Heart left ventricle (tissue), 16 donors: Measurements from ENCODE around the gene FAM167B. TPM values are rescaled to one million over a fixed set of nuclear protein-coding genes. Genes with fewer than 3 reads are reported as not detected.

Experiments used
- ATAC-seq, 4 donors: fragments of 200-7000 bp; cut with Tn5 transposase; one replicate each; pipeline ENCODE4 v1.9.1; 2020 to 2022; ENCODE audit warnings: moderate library complexity in 4 of 4, mild to moderate bottlenecking in 3 of 4, moderate number of reproducible peaks in 1 of 4
- DNase-seq, 5 donors: peaks; one replicate each; pipeline ENCODE4 v3.0.0-alpha.2; 2020
- H3K27ac ChIP-seq, 12 donors: fragments of 200-600 bp; sonication (generic) in 4 of 12; one replicate each; pipeline versions ENCODE4 v1.5.0 to v1.8.0; 2016 to 2022; ENCODE audit warnings: mild to moderate bottlenecking in 2 of 12
- H3K27me3 ChIP-seq, 9 donors: fragments of 200-600 bp; sonication (generic) in 2 of 9; one replicate each; pipeline versions ENCODE4 v1.5.1 to v1.8.0; 2016 to 2022; ENCODE audit warnings: mild to moderate bottlenecking in 3 of 9
- H3K36me3 ChIP-seq, 9 donors: fragments of 200-600 bp; sonication (generic) in 2 of 9; one replicate each; pipeline versions ENCODE4 v1.5.0 to v1.8.0; 2018 to 2022; ENCODE audit warnings: mild to moderate bottlenecking in 2 of 9
- H3K4me1 ChIP-seq, 12 donors: fragments of 200-600 bp; sonication (generic) in 4 of 12; one replicate each; pipeline versions ENCODE4 v1.5.0 to v1.8.0; 2016 to 2022; ENCODE audit warnings: mild to moderate bottlenecking in 3 of 12
- H3K4me3 ChIP-seq, 12 donors: fragments of 200-600 bp; sonication (generic) in 4 of 12; one replicate each; pipeline versions ENCODE4 v1.5.0 to v1.8.0; 2017 to 2022; ENCODE audit warnings: mild to moderate bottlenecking in 9 of 12, moderate library complexity in 4 of 12
- H3K9me3 ChIP-seq, 12 donors: fragments of 200-600 bp; sonication (generic) in 4 of 12; one replicate each; pipeline versions ENCODE4 v1.5.0 to v1.8.0; 2016 to 2022; ENCODE audit warnings: mild to moderate bottlenecking in 1 of 12
- CTCF ChIP-seq, 12 donors: fragments of 200-600 bp; sonication (generic) in 4 of 12; IDR thresholded peaks; one replicate each; pipeline versions ENCODE4 v1.5.0 to v1.8.0; 2018 to 2022; ENCODE audit warnings: antibody characterized with exemption in 12 of 12, mild to moderate bottlenecking in 5 of 12
- POLR2A ChIP-seq, 2 donors: fragments of 450-650 bp; IDR thresholded peaks; one replicate each; pipeline ENCODE4 v1.6.1; 2017; ENCODE audit warnings: antibody characterized with exemption in 2 of 2, mild to moderate bottlenecking in 2 of 2, moderate library complexity in 2 of 2
- WGBS, 4 donors: extraction: QIAGEN DNeasy Blood & Tissue Kit in 2 of 4; methylation state at CpG; one replicate each; pipeline versions ENCODE4 v1.1.5 to v1.1.7; 2013 to 2018; 5-methylcytosine and 5-hydroxymethylcytosine counted together
- intact Hi-C, 10 donors: fragments of 100-400 bp; cut with DNase I; formaldehyde crosslinking; loops; one replicate each; pipeline versions ENCODE4 v1.11.1 to v1.14.2; 2022
- polyA plus RNA-seq, 2 donors: library from polyadenylated mRNA; stranded (reverse); fragments of 200-250 nt; gene quantifications; one replicate each; pipeline ENCODE4 v1.2.3, GENCODE V29; 2013
- total RNA-seq, 9 donors: library from RNA; depleted of rRNA in 2 of 9; stranded (reverse); fragments of >200 nt in 2 of 9; fragmentation: NEBNext Ultra II Directional in 3 of 9; extraction: Animal tissue kit (Norgen Biotek cat#: 25700) in 3 of 9; gene quantifications; one replicate each; pipeline versions ENCODE4 v1.1.0 to v1.2.4, GENCODE V29; 2016 to 2023
- donor health status: ischemic (EF 13 %, LVEDD 7.1; RV severe dilation, severe dysfunction).
- donor health status: healthy with polysubstance abuse.
- donor health status: DM: no; HTN: yes; CAD: no.
- donor health status: DM: no; HTN: no; CAD: no.
- donor health status: ischemic (EF 25% LVEDD 6.9; RV normal size, moderate dysfunction).
- donor health status: ischemic (EF 25% LVEDD 5.7; RV mildly dilated, moderate dysfunction).
- donor health status: healthy.
- donor health status: DM: yes; HTN: yes; CAD: no.
- donor health status: ischemic (EF 35%, LVEDD 5.7; RV mildly dilated, moderate dysfunction).
- donor health status: nonischemic (EF 11% LVEDD 7.7; RV severe dilation, severe dysfunction).
- donor health status: DM: yes; HTN: yes; CAD: no.
- donor health status: PGD.
- donor health status: ischemic (EF 29% LVEDD 5.4; RV normal size, mild dysfunction).
- donor health status: nonischemic (EF 23%, LVEDD 6.1; RV moderate dilation, normal function).

Gene FAM167B
- total and polyA plus RNA-seq, 11 donors = 2.0 to 14.1 (median 5.6) TPM

- H3K9me3 ChIP-seq = no peaks in the 10 kb centered on the region
- H3K4me3 ChIP-seq = no peak overlapping the region
- DNase-seq (no peak), ATAC-seq (no peak)
- intact Hi-C loops = no loop called here
- H3K27ac ChIP-seq = no peak overlapping the region
- H3K36me3 ChIP-seq = no peaks in the 10 kb centered on the region
- H3K4me1 ChIP-seq = peaks cover 0 to 4% (median 0%) of the 10 kb centered on the region in 12 donors
- no peaks in the 10 kb centered on the region for H3K27me3 ChIP-seq
- WGBS, 4 donors = 89 to 94% (median 92%) methylated on average over 4 of the region's 4 CpGs
- TF ChIP-seq POLR2A (IDR thresholded peaks at IDR 0.05) (no peak), CTCF (IDR thresholded peaks at IDR 0.05) (no peak)
Observed at GRCh38 chr1:32263744-32264143, 16.7 kb downstream of the FAM167B start.

- DNase-seq = no peak
- peaks cover 0 to 4% (median 0%) of the 10 kb centered on the region in 12 donors for H3K4me1 ChIP-seq
- no peak for ATAC-seq
- H3K27ac ChIP-seq = no peak overlapping the region
- intact Hi-C loops = no loop called here
- no peak overlapping the region for H3K4me3 ChIP-seq
- no peaks in the 10 kb centered on the region for H3K27me3 ChIP-seq
- H3K9me3 ChIP-seq = no peaks in the 10 kb centered on the region
- TF ChIP-seq POLR2A (IDR thresholded peaks at IDR 0.05) (no peak), CTCF (IDR thresholded peaks at IDR 0.05) (no peak)
- H3K36me3 ChIP-seq = no peaks in the 10 kb centered on the region
- 92 to 97% (median 95%) methylated on average over 9 of the region's 9 CpGs for WGBS, 4 donors
Observed at GRCh38 chr1:32265846-32266245, 18.8 kb downstream of the FAM167B start.

GRCh38 chr1:32266921-32267591 is 20.0 kb downstream of the FAM167B start:
- DNase-seq (no peak), ATAC-seq (no peak)
- no peak for TF ChIP-seq CTCF (IDR thresholded peaks at IDR 0.05)
- no peak for TF ChIP-seq POLR2A (IDR thresholded peaks at IDR 0.05)
- Histone ChIP-seq H3K27me3 (no peaks in the 10 kb centered on the region), H3K36me3 (no peaks in the 10 kb centered on the region), H3K4me3 (no peak overlapping the region), H3K9me3 (no peaks in the 10 kb centered on the region), H3K27ac (no peak overlapping the region), H3K4me1 (peaks cover 0 to 4% (median 0%) of the 10 kb centered on the region in 12 donors)
- intact Hi-C loops = no loop called here
- WGBS, 4 donors = 59 to 71% (median 61%) methylated on average over 7 of the region's 7 CpGs

- no peak overlapping the region for H3K4me3 ChIP-seq
- H3K27ac ChIP-seq = no peak overlapping the region
- no peak for DNase-seq
- ATAC-seq = no peak
- intact Hi-C loops = no loop called here
- peaks cover 0 to 4% (median 0%) of the 10 kb centered on the region in 12 donors for H3K4me1 ChIP-seq
- peaks cover 0 to 13% (median 7%) of the 10 kb centered on the region in 9 donors for H3K27me3 ChIP-seq
- TF ChIP-seq CTCF (IDR thresholded peaks at IDR 0.05) = no peak
- TF ChIP-seq POLR2A (IDR thresholded peaks at IDR 0.05) = no peak
- H3K36me3 ChIP-seq = no peaks in the 10 kb centered on the region
- no peaks in the 10 kb centered on the region for H3K9me3 ChIP-seq
Observed at GRCh38 chr1:32269744-32270143, 22.7 kb downstream of the FAM167B start.
